T-cell (primary cell): ENCODE measurements around the gene RHBDD2. TPM values are rescaled to one million over a fixed set of nuclear protein-coding genes. Genes with fewer than 3 reads are reported as not detected.
"Not testable (repeated sequence)": the region's sequence is repeated elsewhere in the genome, so short reads cannot be mapped to it uniquely, and the experiment has no call there.

Source experiments
- ATAC-seq, 4 experiments: fragments of 200-7000 bp in 3 of 4; fragments of 150-1000 bp in 1 of 4; cut with Tn5 transposase; replicated peaks in 1 of 4; 1 replicate in 3 of 4; 2 replicates in 1 of 4; pipeline ENCODE4 v1.10.0; 2021; ENCODE audit warnings: moderate library complexity in 3 of 4, mild to moderate bottlenecking in 2 of 4, moderate number of reproducible peaks in 1 of 4
- CTCF ChIA-PET, 2 donors: fragments of 300-600 bp; sonication (Branson Sonifier 250); formaldehyde crosslinking; loops; one replicate each; lab custom pipeline; 2022; ENCODE audit warnings: antibody characterized with exemption in 2 of 2; lab: Charles Lee
- POLR2A ChIA-PET, 2 donors: fragments of 300-600 bp; sonication (Branson Sonifier 250); formaldehyde crosslinking; loops; one replicate each; lab custom pipeline; 2022; ENCODE audit warnings: antibody characterized with exemption in 2 of 2; lab: Charles Lee
- DNase-seq, 35 experiments: peaks; one replicate each; pipeline versions ENCODE4 v3.0.0 to v3.0.0-alpha.2; 2013 to 2023
- H3K27ac ChIP-seq: one replicate; pipeline ENCODE4 v1.5.1; 2013; ENCODE audit warnings: low read length
- H3K27me3 ChIP-seq, 2 experiments: replicated peaks in 1 of 2; 1 replicate in 1 of 2; 2 replicates in 1 of 2; pipeline versions ENCODE4 v1.6.1 to v1.7.0; 2013; ENCODE audit warnings: low read length in 1 of 2, mixed read lengths in 1 of 2; ENCODE audit not compliant: control insufficient read depth in 2 of 2, insufficient read depth in 2 of 2; ENCODE audit errors: extremely low read depth in 1 of 2
- H3K36me3 ChIP-seq, 2 donors: 1 replicate in 1 of 2; 2 replicates in 1 of 2; pipeline versions ENCODE4 v1.6.1 to v1.7.0; 2013; ENCODE audit warnings: low read length in 1 of 2; ENCODE audit not compliant: control insufficient read depth in 2 of 2, insufficient read depth in 1 of 2; ENCODE audit errors: extremely low read depth in 1 of 2
- H3K4me1 ChIP-seq, 2 experiments: 1 replicate in 1 of 2; 2 replicates in 1 of 2; pipeline versions ENCODE4 v1.6.1 to v1.7.0; 2013; ENCODE audit warnings: low read length in 2 of 2, mixed read lengths in 1 of 2; ENCODE audit not compliant: insufficient read depth in 2 of 2, control insufficient read depth in 1 of 2; ENCODE audit errors: extremely low read depth in 1 of 2
- H3K4me3 ChIP-seq, 2 donors: 1 replicate in 1 of 2; 2 replicates in 1 of 2; pipeline versions ENCODE4 v1.5.1 to v1.7.0; 2013; ENCODE audit warnings: mild to moderate bottlenecking in 2 of 2, low read length in 1 of 2, moderate library complexity in 1 of 2; ENCODE audit not compliant: control insufficient read depth in 1 of 2; ENCODE audit errors: extremely low read depth in 1 of 2
- H3K9me3 ChIP-seq: 2 replicates; pipeline ENCODE4 v1.7.0; 2013
- H3K27ac Mint-ChIP-seq, 2 donors: one replicate each; pipeline ENCODE4 v1.8.0; 2020 to 2021; ENCODE audit warnings: mild to moderate bottlenecking in 2 of 2, mixed read lengths in 2 of 2
- H3K27me3 Mint-ChIP-seq, 2 donors: one replicate each; pipeline ENCODE4 v1.8.0; 2021 to 2022; ENCODE audit warnings: mixed read lengths in 2 of 2
- H3K36me3 Mint-ChIP-seq: one replicate; pipeline ENCODE4 v1.8.0; 2021; ENCODE audit warnings: mixed read lengths
- H3K4me1 Mint-ChIP-seq, 3 donors: one replicate each; pipeline ENCODE4 v1.8.0; 2020 to 2022; ENCODE audit warnings: mixed read lengths in 3 of 3, mild to moderate bottlenecking in 1 of 3
- H3K4me3 Mint-ChIP-seq, 3 donors: one replicate each; pipeline ENCODE4 v1.8.0; 2020 to 2022; ENCODE audit warnings: mild to moderate bottlenecking in 3 of 3, mixed read lengths in 3 of 3, moderate library complexity in 3 of 3
- H3K9me3 Mint-ChIP-seq, 3 donors: one replicate each; pipeline ENCODE4 v1.8.0; 2020 to 2022; ENCODE audit warnings: mixed read lengths in 3 of 3
- WGBS: methylation state at CpG from one replicate; pipeline ENCODE4 v1.1.5; 2013; ENCODE audit warnings: missing lambda C conversion rate; ENCODE audit not compliant: insufficient coverage; 5-methylcytosine and 5-hydroxymethylcytosine counted together
- total RNA-seq, 35 experiments: library from RNA in 6 of 35; stranded (reverse) in 6 of 35; fragments of 120-200 nt in 1 of 35; gene quantifications; one replicate each; pipeline versions ENCODE4 v1.2.1 to v1.2.4 and lab custom pipeline; 2013 to 2026

The RHBDD2 gene
- total RNA-seq, 5 donors from 2014 or later (not counting 1 experiment from before 2014, with no cell fraction given): 46.7 to 110 (median 59.4) TPM

- Histone ChIP-seq H3K27me3 (peaks cover 0 to 16% of the 10 kb centered on the region in 2 experiments), H3K36me3 (no peaks in the 10 kb centered on the region), H3K27ac (no peak overlapping the region), H3K9me3 (no peaks in the 10 kb centered on the region), H3K4me1 (peaks cover 0 to 11% of the 10 kb centered on the region in 2 experiments), H3K4me3 (no peak overlapping the region)
- WGBS: 90% methylated on average over 3 of the region's 7 CpGs
- ATAC-seq (no peak), DNase-seq (no peak)
- ChIA-PET POLR2A (interaction anchor here in 1 of 2 donors (0.7 kb wide), 1 partner anchor 79 kb away, joined by 4 read pairs; no protein-coding TSS in a partner anchor), CTCF (interaction anchor here in 1 of 2 donors (0.6 to 2.8 kb wide), 2 partner anchors 151 to 478 kb away, joined by 3 to 10 read pairs; no protein-coding TSS in a partner anchor)
- Mint-ChIP-seq H3K9me3 (no peaks in the 10 kb centered on the region), H3K27ac (no peak overlapping the region), H3K27me3 (peaks cover 10 to 11% of the 10 kb centered on the region in 2 donors), H3K4me3 (no peak overlapping the region), H3K4me1 (peaks cover 5 to 11% (median 5%) of the 10 kb centered on the region in 3 donors), H3K36me3 (no peaks in the 10 kb centered on the region)
Observed at GRCh38 chr7:75869776-75870379, 9.0 kb upstream of the RHBDD2 start.

- no peaks in the 10 kb centered on the region for H3K9me3 ChIP-seq
- H3K36me3 ChIP-seq: no peaks in the 10 kb centered on the region
- Mint-ChIP-seq H3K27me3 (peaks cover 8 to 11% of the 10 kb centered on the region in 2 donors), H3K9me3 (no peaks in the 10 kb centered on the region), H3K4me3 (no peak overlapping the region), H3K27ac (no peak overlapping the region), H3K4me1 (peaks cover 5 to 11% (median 5%) of the 10 kb centered on the region in 3 donors), H3K36me3 (no peaks in the 10 kb centered on the region)
- no peak overlapping the region for H3K27ac ChIP-seq
- CTCF ChIA-PET: interaction anchor here in 1 of 2 donors (2.8 kb wide), 1 partner anchor 150 kb away, joined by 10 read pairs; no protein-coding TSS in a partner anchor
- POLR2A ChIA-PET: interaction anchor here in 1 of 2 donors (0.6 kb wide), 1 partner anchor 145 kb away, joined by 4 read pairs; no protein-coding TSS in a partner anchor
- peaks cover 0 to 11% of the 10 kb centered on the region in 2 experiments for H3K4me1 ChIP-seq
- ATAC-seq: no peak
- no peak for DNase-seq
- H3K4me3 ChIP-seq: no peak overlapping the region
- peaks cover 0 to 12% of the 10 kb centered on the region in 2 experiments for H3K27me3 ChIP-seq
- WGBS: 71% methylated on average over 1 of the region's 9 CpGs
Observed at GRCh38 chr7:75870557-75871161, 8.2 kb upstream of the RHBDD2 start.

- POLR2A ChIA-PET: interaction anchor here in 1 of 2 donors (0.7 kb wide), 1 partner anchor 29 kb away, joined by 5 read pairs; no protein-coding TSS in a partner anchor
- no peak overlapping the region for H3K27ac Mint-ChIP-seq
- no peaks in the 10 kb centered on the region for H3K36me3 ChIP-seq
Observed at GRCh38 chr7:75872073-75872782, 6.6 kb upstream of the RHBDD2 start.

GRCh38 chr7:75874180-75874579 is 4.7 kb upstream of the RHBDD2 start:
- H3K27me3 Mint-ChIP-seq, ATAC-seq, H3K36me3 ChIP-seq, POLR2A ChIA-PET, H3K27me3 ChIP-seq, H3K36me3 Mint-ChIP-seq, H3K27ac Mint-ChIP-seq, H3K4me3 Mint-ChIP-seq, H3K27ac ChIP-seq, DNase-seq, H3K9me3 Mint-ChIP-seq, H3K9me3 ChIP-seq, H3K4me3 ChIP-seq: not testable (repeated sequence)
- CTCF ChIA-PET: interaction anchor here in 1 of 2 donors (0.7 kb wide), 1 partner anchor 146 kb away, joined by 3 read pairs; no protein-coding TSS in a partner anchor
- WGBS: 79% methylated on average over 3 of the region's 3 CpGs
- H3K4me1 ChIP-seq: peaks cover 4 to 14% of the 10 kb centered on the region in 2 experiments
- peaks cover 10 to 16% (median 13%) of the 10 kb centered on the region in 3 donors for H3K4me1 Mint-ChIP-seq

More at GRCh38 chr7:75872073-75872782, 6.6 kb upstream of the RHBDD2 start:
- ATAC-seq (no peak), DNase-seq (no peak)
- CTCF ChIA-PET: no interaction called here
- no peaks in the 10 kb centered on the region for H3K36me3 Mint-ChIP-seq
- H3K27me3 Mint-ChIP-seq: peaks cover 0 to 2% of the 10 kb centered on the region in 2 donors
- peaks cover 0 to 4% of the 10 kb centered on the region in 2 experiments for H3K4me1 ChIP-seq
- H3K27ac ChIP-seq: no peak overlapping the region
- H3K4me3 Mint-ChIP-seq: no peak overlapping the region
- H3K4me3 ChIP-seq: no peak overlapping the region
- peaks cover 0 to 7% (median 5%) of the 10 kb centered on the region in 3 donors for H3K4me1 Mint-ChIP-seq
- H3K9me3 Mint-ChIP-seq: no peaks in the 10 kb centered on the region
- no peaks in the 10 kb centered on the region for H3K9me3 ChIP-seq
- WGBS: 97% methylated on average over 7 of the region's 13 CpGs
- H3K27me3 ChIP-seq: no peaks in the 10 kb centered on the region

- no peak for DNase-seq
- WGBS: 89% methylated on average over 18 of the region's 21 CpGs
- H3K9me3 ChIP-seq: no peaks in the 10 kb centered on the region
- Mint-ChIP-seq H3K36me3 (no peaks in the 10 kb centered on the region), H3K9me3 (no peaks in the 10 kb centered on the region), H3K27ac (no peak overlapping the region), H3K27me3 (no peaks in the 10 kb centered on the region), H3K4me1 (peaks cover 22 to 23% (median 23%) of the 10 kb centered on the region in 3 donors), H3K4me3 (no peak overlapping the region)
- ChIA-PET CTCF (no interaction called here), POLR2A (interaction anchor here in 1 of 2 donors (0.6 kb wide), 1 partner anchor 208 kb away, joined by 3 read pairs; no protein-coding TSS in a partner anchor)
- no peaks in the 10 kb centered on the region for H3K27me3 ChIP-seq
- no peak for ATAC-seq
- no peaks in the 10 kb centered on the region for H3K36me3 ChIP-seq
- no peak overlapping the region for H3K27ac ChIP-seq
- H3K4me1 ChIP-seq: peaks cover 15 to 22% of the 10 kb centered on the region in 2 experiments
- no peak overlapping the region for H3K4me3 ChIP-seq
Observed at GRCh38 chr7:75875113-75876080, 3.4 kb upstream of the RHBDD2 start.
